ENCODE measurements around the gene ROBO3.

Gene ROBO3

DNA sequence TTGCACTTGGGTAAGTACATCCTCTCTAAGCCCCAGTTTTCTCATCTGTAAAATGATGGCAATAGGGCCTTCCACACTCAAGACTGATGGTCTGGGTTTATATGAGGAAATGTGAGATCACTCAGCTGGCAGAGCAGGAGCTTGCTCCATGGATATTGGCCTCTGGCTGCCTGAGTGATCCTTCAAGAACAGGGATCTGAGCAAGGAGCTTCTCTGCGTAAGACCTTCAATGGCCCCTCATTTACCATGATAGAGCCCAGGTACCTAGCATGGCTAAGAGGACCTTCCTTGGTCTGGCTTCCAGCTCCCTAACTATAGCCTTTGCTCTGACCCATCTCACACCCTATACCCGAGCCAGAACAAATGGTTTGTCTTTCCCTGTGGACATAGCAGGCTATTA, 26.9 kb downstream of the ROBO3 start:
- FAIRE-seq = no peak

DNA sequence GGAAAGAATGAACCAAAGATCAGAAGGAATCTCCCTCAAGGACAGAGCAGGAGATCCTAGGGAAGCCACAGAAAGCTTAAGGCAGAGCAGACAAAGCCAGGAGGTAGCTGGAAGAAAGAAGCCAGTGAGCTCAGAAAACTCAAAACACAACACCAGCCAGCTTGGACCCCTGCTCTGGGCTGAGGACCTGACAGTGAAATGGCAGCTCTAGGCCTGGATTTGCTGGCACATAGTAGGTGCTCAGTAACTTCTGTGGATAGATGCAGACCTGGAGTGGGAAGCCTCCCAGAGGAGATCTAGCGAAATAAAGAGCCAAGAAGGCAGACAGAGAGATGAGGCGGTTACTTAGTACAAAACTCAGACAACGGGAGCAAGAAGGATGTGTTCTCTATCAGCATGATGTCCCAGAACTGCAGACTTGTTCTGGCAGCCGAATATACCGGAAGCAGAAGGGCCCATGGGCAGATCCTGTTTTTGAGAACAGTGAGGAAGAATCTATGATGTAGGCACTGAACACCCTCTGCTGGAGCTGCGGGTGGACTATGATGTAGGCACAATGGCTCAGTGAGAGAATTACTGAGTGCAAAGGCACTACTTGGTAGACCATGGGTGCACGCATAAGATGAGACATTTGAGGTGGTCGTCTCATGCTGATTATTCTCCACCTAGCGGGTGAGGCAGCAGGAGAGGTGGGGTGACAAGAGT, 27.7 kb downstream of the ROBO3 start:
- FAIRE-seq = no peak

- FAIRE-seq = no peak
Measured at GRCh38 chr11:124893781-124894401, 28.7 kb downstream of the ROBO3 start.

DNA sequence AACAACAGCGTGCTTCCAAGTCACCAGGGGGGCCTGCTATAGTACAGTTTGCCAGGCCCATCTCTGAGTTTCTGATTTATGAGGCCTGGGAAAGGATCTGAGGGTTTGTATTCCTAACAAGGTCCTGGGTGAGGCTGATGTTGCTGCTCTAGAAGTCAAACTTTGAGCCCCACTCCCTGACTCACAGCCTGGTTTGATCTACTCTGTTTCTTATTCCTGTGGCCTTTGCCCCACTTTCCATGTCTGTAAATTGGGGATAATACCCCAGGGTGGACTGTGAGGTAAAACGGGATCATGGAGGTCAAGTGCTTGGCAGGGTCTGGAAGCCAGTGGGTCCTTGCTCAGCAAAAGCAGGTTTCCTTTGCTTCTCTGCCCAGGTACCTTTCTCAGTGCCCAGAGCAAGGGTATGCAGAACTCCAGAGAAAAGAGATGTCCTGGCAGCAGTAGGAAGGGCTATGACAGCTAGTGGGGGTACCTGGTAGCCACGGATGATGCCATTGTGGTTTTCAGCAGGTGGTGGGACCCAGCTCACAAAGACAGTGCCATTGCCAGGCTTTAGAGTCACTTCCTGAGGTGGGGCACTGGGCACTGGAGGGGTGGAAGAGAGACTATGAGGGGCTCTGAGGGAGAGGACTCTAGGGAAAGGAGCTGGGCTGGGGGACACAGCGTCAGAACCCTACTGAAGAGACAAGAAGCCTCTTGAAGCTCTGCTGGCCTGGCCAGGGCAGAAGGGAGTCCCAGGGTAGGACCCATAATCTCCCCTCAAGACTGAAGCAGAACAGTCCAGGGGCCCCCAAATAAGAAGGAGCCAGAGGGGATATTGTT, 29.6 kb downstream of the ROBO3 start:
- no peak for FAIRE-seq

GRCh38 chr11:124895471-124895971, 30.3 kb downstream of the ROBO3 start:
- FAIRE-seq = no peak

- no peak for FAIRE-seq
Measured at GRCh38 chr11:124896071-124896750, 31.0 kb downstream of the ROBO3 start.

DNA sequence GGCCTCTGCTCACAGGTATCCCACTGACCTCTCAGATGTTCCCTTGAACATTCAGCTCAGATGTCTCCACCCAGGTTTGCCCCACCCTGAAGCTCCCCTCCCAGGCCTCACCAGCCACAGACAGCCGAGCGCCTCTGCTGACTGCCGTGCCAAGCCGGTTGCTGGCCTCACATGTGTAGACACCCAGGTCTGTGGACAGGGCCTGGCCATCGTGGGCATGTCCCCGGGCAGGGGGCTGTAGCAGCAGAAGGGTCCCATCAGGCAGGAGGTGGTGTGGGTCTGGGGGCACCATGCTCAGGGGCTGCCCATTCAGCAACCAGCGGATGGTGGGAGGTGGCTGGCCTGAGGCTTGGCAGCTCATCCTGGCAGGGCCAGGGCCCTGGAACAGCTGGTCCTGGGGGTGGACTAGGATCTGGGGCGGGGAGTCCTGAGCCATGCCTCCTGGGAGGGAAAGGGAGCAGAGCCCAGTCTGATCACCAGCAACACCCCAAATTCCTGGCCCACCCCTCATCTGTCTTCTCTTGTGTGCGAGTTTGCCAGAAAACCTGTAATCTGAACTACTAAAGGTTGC, 31.7 kb downstream of the ROBO3 start:
- FAIRE-seq = no peak

GRCh38 chr11:124897674-124898262, 32.5 kb downstream of the ROBO3 start, which contains the start of gene ROBO4:
Gene ROBO4 (minus strand): TSS chr11:124897865. CDS start chr11:124897795, 70 bp downstream.
- no peak for FAIRE-seq

GRCh38 chr11:124898263-124898680, 33.0 kb downstream of the ROBO3 start:
- FAIRE-seq = no peak

DNA sequence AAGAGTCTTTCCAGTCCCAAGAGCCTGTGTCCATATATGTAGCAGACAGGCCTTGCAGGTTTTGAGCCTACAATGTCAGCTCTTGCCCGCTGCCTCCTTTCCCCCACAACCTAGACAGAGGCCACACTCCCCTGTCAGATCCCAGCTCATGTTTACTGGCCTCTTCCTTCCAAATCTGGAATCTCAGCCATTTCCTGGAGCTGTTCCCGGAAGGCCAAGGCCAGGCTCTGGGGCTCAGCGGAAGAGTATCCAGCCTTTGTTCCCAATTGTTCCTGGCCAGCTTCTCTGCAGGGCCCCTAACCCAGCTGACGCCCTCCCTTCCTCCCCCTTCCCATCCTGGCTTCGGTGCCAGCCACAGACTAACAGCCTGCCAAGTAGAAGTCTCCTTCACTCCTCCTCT, 33.5 kb downstream of the ROBO3 start:
- FAIRE-seq = no peak

GRCh38 chr11:124899383-124900145, 34.3 kb downstream of the ROBO3 start:
- no peak for FAIRE-seq

GRCh38 chr11:124900464-124900863, 35.2 kb downstream of the ROBO3 start:
- FAIRE-seq = no peak

DNA sequence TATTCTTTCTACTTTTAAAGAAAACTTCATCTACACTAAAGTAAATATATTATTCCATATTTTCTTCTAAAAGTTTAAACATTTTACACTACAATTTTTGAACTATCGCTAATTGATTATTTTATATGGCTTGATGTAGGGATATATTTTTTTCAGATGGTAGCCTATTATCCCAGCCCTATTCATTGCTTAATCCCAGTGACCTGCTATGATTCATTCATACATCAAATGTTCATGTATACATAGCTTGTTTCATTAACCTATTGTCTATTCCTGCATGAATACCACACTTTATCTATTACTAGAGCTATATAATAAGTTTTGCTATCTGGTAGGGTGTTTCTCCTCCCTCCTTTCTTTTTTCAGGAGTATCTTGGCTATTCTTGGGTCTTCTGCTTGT, 37.4 kb downstream of the ROBO3 start:
- FAIRE-seq = no peak

DNA sequence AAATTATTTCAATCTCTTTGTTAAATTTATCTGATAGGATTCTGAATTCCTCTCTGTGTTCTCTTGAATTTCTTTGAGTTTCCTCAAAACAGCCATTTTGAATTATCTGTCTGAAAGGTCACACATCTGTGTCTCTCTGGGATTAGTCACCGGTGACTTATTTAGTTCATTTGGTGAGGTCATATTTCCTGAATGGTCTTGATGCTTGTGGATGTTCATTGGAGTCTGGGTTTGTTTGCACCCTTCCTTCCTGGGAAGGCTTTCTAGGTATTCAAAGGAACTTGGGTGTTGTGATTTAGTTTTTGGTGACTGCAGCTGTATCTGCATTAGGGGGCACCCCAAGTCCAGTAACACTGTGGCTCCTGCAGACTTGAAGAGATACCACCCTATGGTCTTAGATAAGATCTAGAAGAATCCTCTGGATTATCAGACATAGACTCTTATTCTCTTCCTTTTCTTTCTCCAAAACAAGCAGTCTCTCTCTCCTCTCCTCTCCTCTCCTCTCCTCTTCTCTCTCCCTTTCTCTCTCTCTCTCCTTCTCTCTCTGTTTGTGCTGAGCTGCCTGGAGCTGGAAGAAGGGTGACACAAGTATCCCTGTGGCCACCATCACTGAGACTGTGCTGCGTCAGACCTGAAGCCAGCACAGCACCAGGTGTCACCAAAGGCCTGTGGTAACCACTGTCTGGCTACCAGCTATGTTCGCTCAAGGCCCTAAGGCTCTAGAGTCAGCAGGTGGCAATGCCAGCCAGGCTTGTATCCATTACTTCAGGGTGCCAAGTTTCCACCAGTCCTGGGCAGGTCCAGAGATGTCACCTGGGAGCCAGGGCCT, 50.5 kb downstream of the ROBO3 start:
- FAIRE-seq = no peak

DNA sequence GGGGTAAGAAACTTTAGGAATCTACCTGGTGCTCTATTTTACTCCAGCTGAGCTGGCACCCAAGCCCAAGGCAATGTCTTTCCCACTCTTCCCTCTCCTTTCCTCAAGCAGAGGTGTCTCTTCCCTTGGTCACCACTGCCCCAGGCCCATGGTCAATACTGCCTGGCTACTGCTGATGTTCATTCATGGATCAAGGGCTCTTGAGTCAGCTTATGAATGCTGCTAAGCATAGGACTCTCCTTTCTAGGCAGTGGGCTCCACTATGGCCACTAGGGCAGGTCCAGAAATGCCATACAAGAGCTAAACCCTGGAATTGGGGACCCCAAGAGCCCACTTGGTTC, 51.1 kb downstream of the ROBO3 start:
- no peak for FAIRE-seq

- FAIRE-seq = no peak
Measured at GRCh38 chr11:124917115-124917637, 51.9 kb downstream of the ROBO3 start.

DNA sequence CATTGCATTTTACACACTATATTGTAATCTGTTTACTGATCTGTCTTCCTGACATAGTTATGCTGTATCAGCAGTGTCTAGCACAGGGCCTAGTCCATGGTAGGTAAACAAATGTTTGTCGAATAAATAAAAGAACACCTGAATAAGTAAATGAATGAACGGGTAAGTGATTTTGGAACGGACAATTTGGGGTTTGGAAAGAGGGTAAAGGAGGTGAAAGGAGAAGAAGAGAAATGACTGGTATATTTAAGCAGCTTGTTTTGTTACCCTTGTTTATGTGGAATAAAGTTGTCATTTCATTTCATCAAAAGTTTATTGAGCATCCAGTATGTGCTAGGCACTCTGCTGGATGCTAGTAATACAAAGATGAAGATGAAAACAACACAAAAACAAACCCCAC, 53.7 kb downstream of the ROBO3 start, which contains the start of gene HEPN1:
Gene HEPN1, plus strand, starts transcription at position 301 of the 400 bp plus-strand sequence.
- FAIRE-seq = no peak

- FAIRE-seq = no peak
Measured at GRCh38 chr11:124919898-124920297, 54.7 kb downstream of the ROBO3 start.

DNA sequence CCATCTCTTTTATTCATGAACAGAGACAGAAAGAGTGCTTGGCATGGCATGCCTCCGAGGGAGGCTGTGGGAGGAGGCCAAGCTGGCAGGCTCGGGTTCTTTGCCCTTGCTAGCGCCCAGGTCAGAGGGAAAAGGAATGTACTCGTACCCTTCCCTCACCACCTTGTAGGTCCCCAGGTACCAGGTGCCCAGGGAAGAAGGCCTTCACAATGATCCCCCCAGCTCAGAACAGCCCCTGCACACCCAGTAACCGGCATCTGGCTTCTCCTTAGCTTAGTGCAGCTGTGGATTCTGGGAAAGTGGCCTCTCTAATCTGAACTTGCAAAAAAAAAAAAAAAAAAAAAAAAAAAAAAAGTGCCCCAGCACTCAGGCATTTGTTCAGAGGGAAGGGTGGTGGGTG, 55.1 kb downstream of the ROBO3 start:
- no peak for FAIRE-seq

Measured in colon (tissue), 2 donors.